Fibroblast of lung (primary cell): ENCODE measurements around the gene S100A5.

ENCODE experiments used
- EZH2 ChIP-seq: IDR thresholded peaks from 2 replicates; pipeline ENCODE4 v1.5.1; 2012; ENCODE audit warnings: low read length, control low read depth, mild to moderate bottlenecking; ENCODE audit errors: missing control alignments
- TF ChIP-seq, protein P1 (sequence below), 2 donors: IDR thresholded peaks in 1 of 2; conservative IDR thresholded peaks in 1 of 2; 1 replicate in 1 of 2; 2 replicates in 1 of 2; pipeline ENCODE4 v1.5.1; 2011 to 2012; ENCODE audit warnings: low read length in 2 of 2, control low read depth in 1 of 2, inconsistent platforms in 1 of 2, low read depth in 1 of 2, mild to moderate bottlenecking in 1 of 2

DNA sequence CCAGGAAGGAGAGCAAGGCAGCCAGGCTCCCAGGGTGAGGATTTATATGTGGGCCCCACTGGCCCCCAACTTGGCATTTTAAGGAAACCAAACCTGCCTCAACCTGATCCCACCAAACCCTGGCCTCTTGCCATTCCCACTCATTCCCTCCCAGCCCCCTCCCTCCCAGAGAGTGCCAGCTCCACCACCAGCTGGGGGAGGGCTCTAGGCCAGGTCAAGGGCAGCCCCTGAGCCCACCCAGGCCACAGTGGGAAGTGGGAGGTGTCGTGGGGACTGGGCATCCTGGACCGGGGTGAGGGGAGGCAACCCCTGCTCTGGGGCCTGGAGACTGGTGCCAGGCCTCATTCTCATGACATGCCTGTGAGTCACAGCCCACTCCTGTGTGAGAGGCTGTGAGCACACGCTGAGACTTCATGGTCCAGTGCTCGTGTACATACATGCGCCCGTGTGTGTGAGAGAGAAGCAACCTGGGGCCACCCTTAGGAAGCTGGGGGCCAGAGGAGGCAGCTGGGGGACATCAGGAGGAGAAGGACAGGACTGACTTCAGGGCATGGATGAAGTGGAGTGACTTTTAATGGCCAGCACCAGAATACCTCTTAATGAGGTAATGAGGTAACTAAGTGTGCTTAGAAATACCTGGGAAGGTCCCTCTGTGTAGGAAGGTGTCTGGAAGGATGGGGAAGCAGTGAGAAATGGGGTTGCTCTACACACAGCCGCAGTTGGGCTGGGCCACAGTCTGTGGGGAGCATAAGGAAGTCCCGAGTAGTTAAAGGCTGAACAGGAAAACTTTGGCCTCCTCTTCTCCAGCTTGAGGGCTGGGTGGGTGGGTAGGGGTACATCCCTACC is 25.0 kb upstream of the S100A5 start, which contains the start of gene S100A2:
- TF ChIP-seq, protein P1, sequence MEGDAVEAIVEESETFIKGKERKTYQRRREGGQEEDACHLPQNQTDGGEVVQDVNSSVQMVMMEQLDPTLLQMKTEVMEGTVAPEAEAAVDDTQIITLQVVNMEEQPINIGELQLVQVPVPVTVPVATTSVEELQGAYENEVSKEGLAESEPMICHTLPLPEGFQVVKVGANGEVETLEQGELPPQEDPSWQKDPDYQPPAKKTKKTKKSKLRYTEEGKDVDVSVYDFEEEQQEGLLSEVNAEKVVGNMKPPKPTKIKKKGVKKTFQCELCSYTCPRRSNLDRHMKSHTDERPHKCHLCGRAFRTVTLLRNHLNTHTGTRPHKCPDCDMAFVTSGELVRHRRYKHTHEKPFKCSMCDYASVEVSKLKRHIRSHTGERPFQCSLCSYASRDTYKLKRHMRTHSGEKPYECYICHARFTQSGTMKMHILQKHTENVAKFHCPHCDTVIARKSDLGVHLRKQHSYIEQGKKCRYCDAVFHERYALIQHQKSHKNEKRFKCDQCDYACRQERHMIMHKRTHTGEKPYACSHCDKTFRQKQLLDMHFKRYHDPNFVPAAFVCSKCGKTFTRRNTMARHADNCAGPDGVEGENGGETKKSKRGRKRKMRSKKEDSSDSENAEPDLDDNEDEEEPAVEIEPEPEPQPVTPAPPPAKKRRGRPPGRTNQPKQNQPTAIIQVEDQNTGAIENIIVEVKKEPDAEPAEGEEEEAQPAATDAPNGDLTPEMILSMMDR (conservative IDR thresholded peaks at IDR 0.05 in 1 of 2, IDR thresholded peaks at IDR 0.05 in 1 of 2; ENCODE audit: low read depth in 1 of 2, low read length in 2 of 2): no peak
- no peak for TF ChIP-seq EZH2
